Fibroblast of skin of right quadriceps (primary cell): Measurements from ENCODE around the gene LRRC8E.
"Not testable (repeated sequence)": the region's sequence is repeated elsewhere in the genome, so short reads cannot be mapped to it uniquely, and the experiment has no call there.

Experiments
- DNase-seq: peaks from one replicate; pipeline ENCODE4 v3.0.0-alpha.2; 2013

The LRRC8E gene

DNA sequence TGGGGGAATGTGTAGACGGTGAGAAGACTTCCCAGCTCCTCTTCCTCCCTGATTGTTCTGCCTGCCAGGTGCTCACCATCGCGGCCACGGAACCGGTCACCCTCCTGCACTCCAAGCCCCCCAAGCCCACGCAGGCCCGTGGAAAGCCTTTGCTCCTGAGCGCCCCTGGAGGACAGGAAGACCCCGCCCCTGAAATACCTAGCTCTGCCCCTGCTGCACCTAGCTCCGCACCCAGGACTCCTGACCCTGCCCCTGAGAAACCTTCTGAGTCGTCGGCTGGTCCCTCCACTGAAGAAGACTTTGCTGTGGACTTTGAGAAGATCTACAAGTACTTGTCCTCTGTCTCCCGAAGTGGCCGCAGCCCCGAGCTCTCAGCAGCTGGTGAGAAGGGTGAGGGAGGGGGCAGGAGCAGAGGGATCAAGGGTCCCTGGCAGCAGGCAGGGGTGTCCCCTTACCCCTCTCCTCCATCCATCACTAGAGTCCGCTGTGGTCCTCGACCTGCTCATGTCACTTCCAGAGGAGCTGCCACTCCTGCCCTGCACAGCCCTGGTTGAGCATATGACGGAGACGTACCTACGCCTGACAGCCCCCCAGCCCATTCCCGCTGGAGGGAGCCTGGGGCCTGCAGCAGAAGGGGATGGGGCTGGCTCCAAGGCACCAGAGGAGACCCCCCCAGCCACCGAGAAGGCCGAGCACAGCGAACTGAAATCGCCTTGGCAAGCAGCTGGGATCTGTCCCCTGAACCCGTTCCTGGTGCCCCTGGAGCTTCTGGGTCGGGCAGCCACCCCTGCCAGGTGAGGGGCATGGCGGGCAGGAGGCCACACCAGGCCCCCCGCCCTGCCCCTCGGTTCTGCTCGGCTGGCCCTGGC is 33.9 kb downstream of the LRRC8E start:
- no peak for DNase-seq

DNA sequence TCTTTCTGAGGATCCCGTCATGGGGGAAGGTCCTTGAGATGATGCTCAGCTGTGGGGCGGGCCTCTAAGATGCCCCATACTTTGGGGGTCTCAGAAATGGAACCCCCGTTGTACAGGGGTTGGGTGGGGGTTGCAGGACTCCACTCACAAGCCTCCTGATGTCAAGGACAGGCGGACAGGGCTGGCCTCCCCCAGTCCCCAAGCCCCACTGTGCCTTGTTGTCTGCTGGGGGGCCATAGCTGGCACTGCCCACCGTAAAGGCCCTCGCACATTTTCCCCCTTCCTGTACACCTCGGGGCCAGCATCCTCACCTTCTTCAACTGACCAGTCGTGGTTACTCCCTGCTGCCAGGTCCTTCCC is 34.5 kb downstream of the LRRC8E start:
- DNase-seq = no peak

DNA sequence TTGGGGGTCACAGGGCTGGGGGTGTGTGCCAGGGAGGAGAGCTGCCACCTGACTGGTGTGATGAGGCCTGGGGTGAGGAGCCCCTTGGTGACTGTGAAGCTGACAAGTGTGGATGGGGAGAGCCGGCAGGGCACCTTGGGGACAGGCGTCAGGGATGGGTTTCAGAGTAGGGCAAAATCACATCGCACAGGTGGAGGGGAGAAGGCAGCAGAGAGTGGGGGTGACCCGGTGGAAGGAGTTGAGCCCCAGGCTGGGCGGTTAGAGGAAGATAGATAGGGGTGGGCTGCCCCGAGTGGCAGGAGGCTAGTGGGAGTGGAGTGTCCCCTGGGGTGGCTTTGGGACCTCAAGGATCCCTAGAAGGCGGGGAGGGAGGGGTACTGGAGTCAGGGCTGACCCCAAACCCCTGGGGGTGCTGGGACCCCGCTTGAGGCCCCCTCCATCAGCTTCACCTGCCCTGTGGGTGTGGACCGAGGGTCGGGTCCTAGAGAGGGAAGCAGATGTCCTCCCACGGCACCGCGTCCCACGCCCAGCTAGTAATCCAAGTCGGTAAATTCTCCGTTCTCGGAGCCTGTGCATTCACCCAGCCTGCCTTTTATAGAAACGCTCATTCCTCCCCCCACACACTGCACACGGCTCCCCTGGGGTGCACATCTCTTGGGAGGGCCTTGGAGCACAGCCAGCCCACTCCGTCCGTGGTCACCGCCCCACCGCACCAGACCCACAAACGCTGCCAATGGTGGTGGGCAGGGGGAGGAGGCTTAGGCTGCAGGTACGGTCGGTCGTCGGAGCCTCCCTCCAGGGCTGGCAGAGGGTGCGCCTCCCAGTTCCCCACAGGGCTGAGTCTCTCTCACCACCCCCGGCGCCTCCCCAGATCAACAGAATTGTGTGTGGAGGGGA is 35.2 kb downstream of the LRRC8E start:
- no peak for DNase-seq

DNA sequence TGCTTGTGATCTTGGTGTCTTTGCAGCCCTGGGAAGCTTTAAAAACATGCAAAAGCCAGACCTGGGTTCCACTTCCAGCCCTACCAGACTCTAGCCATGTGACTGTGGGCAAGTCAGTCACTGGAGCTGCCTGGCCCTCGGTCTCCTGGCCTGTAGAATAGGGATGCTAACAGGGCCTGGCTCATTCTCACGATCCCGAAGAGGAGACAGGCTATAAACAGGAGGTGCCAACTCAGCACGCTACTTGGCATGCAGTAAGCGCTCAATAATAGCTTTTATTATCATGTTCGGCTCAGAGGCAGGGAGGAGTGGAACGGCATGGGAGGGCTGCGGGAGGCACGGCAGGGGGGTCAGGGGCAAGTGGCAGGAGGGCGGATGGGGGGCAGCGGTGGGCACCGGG is 35.9 kb downstream of the LRRC8E start:
- no peak for DNase-seq

DNA sequence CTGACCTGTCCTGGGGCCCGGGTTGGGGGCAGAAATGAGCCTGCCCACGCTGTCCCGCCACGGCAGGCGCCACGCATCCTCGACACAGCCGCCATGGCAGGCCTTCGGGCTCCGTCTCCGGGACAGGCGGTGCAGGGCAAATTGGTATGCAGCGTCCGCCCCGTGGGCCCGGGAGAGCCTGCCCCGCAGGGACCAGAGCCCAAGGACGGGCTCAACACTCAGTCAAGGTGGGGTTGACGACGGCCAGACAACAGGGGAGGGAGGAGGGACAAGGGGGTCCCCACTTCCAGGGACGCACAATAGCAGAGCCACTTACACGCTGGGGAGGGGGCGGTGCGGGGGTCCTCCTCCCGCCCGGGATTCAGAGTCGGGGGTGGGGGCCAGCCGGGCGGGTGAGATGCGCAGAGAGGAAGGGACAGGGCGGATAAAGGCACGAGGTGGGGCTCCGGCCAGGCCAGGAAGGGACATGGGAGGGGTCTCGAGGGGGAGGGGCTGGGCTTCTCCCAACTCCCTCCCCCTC is 36.4 kb downstream of the LRRC8E start:
- DNase-seq = no peak

DNA sequence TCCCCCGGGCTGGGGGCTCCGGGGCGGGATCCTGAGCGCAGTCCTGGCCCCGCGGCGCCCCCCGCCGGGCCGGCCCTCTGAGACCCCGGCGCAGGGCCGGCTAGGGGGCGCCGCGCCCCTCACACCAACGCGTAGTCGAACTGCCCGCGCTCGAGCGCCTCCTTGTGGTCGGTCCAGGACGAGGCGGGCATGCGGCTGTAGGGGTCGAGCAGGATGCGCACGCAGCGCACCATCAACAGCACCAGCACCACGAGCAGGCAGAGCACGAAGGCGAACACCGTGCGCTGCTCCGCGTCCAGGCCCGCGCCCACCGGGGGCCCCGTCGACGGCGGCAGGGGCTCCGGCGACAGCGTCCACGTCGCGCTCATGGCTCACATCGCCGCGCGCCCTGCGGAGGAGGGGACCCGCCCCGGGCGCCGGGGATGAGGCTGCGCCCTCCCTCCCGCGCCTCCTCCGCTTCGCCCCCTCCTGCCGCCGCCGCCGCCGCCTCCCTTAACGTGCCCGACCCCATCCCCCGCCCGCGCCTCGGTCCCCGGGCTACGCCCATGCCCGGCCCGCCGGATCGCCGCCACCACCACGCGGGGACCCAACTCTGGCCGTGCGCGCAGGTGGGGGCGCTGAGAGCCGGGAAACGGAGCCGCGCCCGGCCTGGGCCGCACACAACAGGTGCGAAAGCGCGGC is 37.0 kb downstream of the LRRC8E start:
- DNase-seq = peak; percentile 73

DNA sequence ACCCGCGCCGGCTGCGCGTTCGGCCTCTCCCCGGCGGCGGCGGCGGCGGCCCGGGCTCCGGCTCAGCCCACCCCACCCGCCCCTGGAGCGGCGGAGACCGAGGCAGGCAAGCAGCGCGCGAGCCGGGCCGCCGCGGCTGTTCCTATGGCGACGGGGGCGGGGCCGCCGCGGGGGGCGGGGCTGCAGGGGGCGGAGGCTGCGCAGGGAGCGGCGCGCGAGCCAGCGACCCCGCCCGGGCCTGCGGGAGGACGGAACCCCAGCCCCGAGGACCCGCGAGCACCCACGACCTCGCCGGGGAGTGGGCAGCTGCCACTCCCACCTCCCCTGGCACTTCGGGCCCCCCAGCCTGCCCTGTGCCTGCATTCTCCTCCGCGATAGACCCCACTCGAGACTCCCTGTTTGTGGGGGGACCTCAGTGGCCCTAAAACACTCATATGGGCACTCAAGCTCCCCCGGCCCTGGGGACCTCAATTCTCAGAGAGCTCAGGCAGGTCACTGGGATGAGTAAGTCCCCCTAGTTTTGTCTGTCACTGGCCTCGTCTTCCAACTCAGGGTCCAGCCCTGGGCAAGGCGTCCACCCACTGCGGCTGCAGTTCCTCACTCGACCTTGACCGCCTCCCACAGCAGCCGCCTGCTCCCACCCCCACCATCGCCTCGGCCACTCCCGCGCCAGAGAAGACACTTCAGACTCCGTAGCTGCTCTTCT is 37.9 kb downstream of the LRRC8E start, which contains the start of gene CTXN1:
Gene CTXN1, minus strand, starts transcription at position 115 of the 706 bp plus-strand sequence. CDS start 597 bp downstream, outside the sequence.
- DNase-seq = peak; percentile 55

DNA sequence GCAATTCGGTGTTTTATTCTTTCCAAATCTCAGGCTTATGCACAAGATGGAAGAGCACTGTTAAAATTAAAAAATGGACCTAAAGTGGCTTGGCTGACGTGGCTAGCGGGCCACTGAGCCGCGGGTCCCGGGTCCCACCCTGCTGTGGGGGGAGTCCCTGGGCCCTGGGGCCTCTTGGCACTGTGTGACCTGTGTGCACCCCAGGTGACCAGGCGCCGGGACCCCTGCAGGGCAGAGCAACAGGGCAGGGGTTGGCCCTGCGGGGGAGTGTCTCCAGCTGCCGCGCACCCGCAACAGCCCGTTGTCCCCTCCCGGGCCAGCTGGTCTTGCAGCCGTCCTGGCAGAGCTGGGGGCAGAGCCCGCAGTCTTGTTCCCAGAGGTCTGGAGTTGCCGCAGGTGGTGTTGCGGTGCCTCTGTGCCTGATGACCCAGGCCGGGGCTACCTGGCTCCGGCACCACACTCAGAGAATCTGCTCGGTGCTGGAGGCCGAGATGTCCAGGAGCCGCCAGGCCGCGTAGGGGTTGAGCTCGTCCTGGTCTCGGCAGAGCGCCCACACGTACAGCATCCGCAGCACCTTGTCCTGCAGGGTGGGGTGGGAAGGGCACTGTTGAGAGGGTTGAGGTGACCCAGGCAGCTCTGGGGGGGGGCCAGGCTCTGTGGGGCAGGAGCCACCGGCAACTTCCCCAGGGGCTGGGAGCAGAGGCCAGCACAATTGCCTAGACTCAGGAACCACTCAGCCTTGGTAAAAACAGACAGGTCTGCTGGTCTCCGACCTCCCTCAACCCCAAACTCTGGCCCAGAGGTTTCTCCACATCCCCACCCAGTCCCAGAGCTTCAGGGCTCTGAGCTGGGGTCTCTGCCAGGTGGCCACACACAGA is 38.7 kb downstream of the LRRC8E start:
- no peak for DNase-seq

DNA sequence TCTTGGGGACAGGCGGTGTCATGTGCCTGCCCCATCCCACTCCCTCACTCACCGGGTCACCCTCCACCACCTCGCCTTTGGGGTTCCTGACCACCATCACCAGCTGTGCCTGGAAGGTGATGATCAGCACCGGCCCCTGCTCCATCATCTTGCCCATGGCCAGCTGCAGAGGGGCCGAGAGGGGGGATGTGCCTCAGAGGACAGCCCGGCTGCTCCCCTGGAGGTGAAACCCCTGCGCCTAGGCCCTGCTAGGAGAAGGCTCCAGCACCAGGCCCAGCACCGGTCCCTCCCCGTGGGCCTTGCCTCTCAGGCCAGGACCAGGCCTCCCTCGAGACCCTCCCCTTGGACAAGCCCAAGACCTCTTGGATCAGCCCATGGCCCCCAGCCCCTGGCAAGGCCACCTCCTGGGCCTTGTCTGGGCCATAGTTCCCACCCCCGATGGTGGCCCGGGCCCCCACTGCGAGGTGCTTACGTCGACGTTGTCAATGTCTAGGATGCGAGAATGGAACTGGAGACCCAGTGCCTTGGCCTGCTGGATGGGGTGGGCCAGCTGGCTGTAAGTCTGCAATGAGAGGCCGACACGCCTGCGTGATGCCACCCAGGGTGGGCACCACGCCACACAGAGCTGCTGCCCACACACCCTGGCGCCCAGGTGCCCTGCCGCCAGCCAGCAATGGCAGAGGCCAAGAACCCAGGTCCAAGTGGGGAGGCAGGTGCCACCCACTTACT is 39.5 kb downstream of the LRRC8E start:
- DNase-seq = no peak

DNA sequence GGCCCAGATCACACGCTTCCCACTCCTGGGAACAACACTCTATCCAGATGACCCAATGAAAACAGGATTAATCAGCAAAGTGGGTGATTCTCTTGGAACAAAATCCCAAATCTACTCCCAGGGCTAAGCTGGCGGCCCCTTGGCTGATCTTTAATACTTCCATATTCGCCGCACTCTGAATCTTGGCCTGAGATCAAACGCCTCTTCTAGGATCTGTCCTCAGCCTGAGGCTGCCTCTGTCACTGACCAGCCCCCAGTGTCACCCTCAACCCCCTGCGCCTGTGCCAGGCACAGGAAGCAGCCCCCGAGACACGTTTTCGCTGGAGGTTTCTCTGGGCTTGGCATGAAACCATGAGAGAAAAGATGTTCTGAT is 40.0 kb downstream of the LRRC8E start:
- DNase-seq = no peak

DNA sequence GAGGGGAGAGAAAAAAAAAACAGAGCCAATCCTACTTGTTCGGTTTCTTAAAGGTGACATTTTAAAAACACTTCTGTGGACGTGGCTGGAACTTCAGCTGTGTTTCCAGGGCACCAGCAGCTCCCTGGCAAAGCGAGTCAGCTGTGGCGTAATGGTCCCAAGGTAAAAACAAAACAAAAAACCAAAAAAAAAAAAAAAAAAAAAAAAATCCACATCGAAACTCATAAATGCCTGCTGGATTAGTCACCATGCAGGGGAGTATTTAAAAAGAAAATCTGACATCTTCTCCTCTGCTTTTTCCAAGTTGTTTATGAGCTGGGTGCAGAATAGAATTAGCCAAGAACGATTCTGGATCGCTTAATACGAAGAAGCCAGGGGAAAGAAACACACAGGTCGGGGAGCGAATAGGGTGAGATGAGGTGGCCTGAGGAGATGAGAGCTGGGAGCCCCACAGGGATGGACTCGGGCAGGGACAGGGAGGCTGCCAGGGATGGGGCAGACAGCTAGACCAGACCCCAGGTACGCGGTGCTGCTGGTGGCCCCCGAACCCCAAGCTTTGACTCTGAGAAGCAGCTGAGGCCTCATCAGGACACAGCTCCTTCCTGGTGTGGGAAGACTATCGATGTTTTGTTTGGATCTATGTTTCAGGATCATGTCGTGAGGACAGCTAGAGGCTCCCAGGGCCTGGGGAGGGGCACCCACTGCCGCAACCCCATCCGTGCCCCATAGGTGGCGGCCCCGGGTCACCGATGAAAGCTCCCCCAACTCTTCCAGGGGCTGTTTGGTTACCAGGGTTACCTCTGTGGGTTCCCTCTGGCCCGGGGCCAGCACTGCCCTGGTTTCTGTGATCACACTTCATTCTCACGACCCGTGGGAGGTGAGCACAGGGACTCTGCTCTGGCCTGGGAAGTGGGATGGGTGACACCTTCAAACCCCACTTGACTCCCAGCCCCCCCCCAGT is 40.7 kb downstream of the LRRC8E start:
- DNase-seq = peak; percentile 85

DNA sequence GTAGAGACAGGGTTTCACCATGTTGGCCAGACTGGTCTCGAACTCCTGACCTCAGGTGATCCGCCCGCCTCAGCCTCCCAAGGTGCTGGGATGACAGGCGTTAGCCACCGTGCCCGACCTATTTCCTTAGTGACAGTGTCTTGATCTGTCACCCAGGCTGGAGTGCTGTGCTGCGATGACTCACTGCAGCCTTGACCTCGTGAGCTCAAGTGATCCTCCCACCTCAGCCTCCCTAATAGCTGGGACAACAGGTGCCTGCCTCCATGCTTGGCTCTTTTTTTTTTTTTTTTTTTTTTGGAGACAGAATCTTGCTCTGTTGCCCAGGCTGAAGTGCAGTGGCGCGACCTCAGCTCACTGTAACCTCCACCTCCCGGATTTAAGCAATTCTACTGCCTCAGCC is 41.7 kb downstream of the LRRC8E start:
- not testable (repeated sequence) for DNase-seq

DNA sequence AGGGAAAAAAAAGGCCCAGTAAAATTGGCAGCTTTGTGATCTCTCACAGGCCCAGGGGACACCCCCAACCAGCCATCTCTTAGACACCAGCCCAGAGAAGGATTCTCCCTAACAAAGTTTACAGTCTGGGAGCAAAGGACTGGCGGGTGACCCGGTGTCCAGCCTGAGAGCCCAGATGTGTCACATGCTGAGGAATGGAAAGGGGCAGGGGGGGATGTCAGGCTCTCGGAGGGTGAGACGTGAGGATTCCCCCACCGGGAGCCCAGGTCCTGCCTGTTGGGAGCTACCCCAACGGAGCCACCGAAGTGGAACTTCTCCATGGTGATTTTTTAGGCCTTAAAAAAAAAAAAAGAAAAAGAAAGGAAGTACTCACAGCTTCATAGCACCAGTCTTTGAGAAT is 42.5 kb downstream of the LRRC8E start:
- no peak for DNase-seq

DNA sequence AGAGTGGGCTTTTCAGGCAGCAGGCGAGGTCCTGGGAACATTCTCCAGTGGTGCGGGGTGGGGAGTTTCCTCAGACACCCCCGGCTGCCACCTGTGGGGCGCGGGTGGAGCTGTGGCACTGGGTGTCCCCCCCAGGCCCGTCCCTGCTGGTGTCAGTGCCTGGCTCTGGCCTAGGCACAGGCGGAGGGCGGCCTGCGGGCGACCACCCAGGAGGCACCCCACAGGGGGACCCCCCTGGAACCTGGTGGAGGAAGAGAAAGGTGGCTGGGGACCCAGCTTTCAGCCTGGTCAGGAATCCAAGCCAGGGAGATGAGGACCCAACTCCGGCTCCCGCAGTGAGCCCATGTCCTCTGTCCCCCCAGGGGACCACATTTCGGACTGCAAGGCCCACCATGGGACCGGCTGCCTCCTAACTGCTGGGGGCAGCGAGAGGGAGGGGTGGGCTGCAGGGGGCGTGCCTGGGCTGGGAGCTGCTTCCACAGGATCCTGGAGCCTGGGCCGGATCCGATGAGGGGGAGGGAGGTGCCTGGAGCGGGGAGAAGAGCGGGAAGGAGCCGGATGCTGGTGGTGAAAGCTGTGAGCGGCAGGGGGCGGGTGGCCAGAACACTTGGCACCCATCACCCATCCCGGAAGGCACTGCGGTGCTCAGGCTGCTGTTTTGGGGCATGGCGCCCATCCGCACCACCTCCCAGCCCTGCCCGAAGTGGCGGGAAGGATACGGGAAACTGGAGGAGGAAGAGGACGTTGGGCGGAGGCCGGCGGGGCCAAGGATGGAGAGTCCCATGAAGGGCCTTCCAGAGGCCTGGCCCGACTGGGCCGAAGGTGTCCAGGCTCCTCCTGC is 43.1 kb downstream of the LRRC8E start:
- DNase-seq = no peak

DNA sequence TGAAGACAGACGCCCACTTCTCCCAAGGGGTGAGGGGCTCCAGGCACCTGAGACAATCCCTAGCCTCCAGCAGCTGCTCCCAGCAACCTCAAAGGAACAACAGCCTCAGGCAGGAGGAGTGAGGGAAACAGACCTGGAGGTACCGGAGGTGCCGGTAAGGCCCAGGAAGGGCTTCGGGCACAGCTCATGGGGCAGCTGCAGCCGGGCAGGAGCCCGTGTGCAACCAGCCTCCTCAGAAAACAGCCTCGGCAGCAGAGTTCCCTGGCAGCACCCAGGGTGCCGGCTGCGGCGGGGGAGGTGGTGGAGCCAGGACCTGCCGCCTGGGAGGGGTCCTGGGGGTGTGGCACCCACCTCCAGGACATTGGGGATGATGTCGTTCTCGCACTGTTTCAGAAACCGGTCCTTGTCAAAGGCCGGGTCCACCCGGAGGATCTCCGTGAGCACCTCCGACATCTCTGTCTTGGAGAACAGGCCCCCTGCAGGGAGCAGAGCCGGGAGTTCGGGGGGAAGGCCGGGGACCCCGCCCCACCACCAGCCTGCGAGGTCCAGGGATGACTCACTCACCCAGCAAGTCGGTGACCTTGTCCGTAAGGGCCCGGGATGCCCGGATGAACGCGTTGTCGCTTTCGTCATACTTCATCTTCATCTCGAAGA is 44.1 kb downstream of the LRRC8E start:
- DNase-seq = no peak

DNA sequence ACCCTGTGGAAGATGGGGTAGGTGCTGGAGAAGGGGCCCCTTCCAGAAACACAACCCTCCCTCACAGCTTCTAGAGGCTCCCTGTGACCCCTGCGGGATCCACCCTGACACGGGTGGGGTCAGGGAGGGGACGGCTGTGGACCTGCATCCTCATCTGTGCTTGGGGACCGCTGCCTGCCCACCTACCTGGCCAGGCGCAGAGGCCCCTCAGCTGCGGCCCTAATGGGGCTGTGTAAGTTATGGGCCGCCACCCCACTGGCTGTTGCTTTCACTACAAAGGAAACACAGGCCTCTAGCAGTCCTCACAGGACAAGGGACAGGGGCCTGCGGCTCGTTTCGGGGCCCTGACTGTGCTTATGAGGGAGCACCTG is 44.6 kb downstream of the LRRC8E start:
- no peak for DNase-seq

DNA sequence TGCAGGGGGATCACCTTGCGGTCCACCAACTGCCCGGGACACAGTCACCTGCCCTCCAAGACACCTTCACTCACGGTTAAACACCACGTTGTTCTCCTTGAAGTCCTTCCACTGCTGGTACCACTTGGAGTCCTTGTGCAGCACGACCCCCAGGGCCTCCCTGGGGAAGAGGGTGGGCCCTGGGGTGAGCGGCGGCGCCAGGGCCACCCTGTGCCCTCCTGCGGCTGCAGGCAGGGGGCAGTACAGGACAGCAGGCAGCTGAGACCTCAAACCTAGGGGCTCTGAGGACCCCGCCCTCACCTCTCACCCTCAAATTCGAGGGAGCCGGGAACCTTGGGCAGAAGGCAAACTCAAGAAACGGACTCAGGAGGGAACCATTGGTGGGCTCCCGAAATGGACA is 45.1 kb downstream of the LRRC8E start:
- no peak for DNase-seq
